ENCODE results near the gene SNAI1. TPM values are rescaled to one million over a fixed set of nuclear protein-coding genes. Genes with fewer than 3 reads are reported as not detected.

The SNAI1 gene
- total and polyA plus RNA-seq, 2 donors from 2014 or later, result 3.7 to 4.5 TPM

DNA sequence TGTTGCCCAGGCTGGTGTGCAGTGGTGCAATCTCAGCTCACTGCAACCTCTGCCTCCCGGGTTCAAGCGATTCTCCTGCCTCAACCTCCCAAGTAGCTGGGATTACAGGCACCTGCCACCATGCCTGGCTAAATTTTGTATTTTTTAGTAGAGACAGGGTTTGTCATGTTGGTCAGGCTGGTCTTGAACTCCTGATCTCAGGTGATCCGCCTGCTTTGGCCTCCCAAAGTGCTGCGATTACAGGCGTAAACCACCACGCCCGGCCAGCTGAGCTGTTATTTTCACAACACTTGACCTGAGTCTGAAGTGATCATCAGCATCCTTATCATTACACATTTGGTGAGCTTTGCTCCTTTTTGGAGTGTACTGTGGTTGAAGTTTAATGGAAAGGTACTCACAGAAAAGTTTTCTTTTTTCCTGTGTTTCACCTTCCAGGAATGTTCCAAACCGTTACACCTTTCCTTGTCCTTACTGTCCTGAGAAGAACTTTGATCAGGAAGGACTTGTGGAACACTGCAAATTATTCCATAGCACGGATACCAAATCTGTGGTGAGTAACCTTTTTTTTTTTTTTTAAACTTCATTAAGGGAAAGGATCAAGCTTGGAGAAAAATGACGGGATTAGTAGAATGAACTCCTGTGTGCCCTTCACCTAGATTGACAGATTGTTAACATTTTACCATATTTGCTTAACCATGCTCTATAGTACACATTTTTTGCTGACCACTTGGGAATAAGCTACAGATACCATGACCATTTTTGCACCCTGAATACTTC, 36.9 kb upstream of the SNAI1 start:
- no peak overlapping the region for H3K9ac ChIP-seq (ENCODE audit: low read length in 3 of 3)
- H3K27ac ChIP-seq (ENCODE audit: low read depth in 2 of 2, low read length in 2 of 2), result no peak overlapping the region
- no peak for TF ChIP-seq CTCF (IDR thresholded peaks at IDR 0.05; ENCODE audit: borderline replicate concordance, extremely low read depth, insufficient read depth)
- no peaks in the 10 kb centered on the region for H3K9me3 ChIP-seq (ENCODE audit: control insufficient read depth in 2 of 3, insufficient read depth in 1 of 3, low read length in 3 of 3)
- no peak for FAIRE-seq
- no peak for DNase-seq
- H3K4me1 ChIP-seq (ENCODE audit: control insufficient read depth in 2 of 3, insufficient read depth in 2 of 3, low read depth in 1 of 3, low read length in 3 of 3), result peaks cover 0 to 3% (median 0%) of the 10 kb centered on the region in 3 donors
- no peak overlapping the region for H3K4me3 ChIP-seq (ENCODE audit: low read length in 3 of 3)
- no peaks in the 10 kb centered on the region for H3K27me3 ChIP-seq (ENCODE audit: control insufficient read depth, insufficient read depth, low read length)
- intact Hi-C loops (cut with DNase I), result no loop called here
- H3K36me3 ChIP-seq (ENCODE audit: control insufficient read depth in 2 of 3, insufficient read depth in 3 of 3, low read length in 3 of 3), result peaks cover 2 to 59% (median 36%) of the 10 kb centered on the region in 3 donors

GRCh38 chr20:49948178-49948577, 34.6 kb upstream of the SNAI1 start:
- Histone ChIP-seq H3K9me3 (ENCODE audit: control insufficient read depth in 2 of 3, insufficient read depth in 1 of 3, low read length in 3 of 3) (no peaks in the 10 kb centered on the region), H3K4me1 (ENCODE audit: control insufficient read depth in 2 of 3, insufficient read depth in 2 of 3, low read depth in 1 of 3, low read length in 3 of 3) (peaks cover 0 to 3% (median 0%) of the 10 kb centered on the region in 3 donors), H3K27ac (ENCODE audit: low read depth in 2 of 2, low read length in 2 of 2) (no peak overlapping the region), H3K9ac (ENCODE audit: low read length in 3 of 3) (no peak overlapping the region), H3K27me3 (ENCODE audit: control insufficient read depth, insufficient read depth, low read length) (no peaks in the 10 kb centered on the region), H3K4me3 (ENCODE audit: low read length in 3 of 3) (no peak overlapping the region), H3K36me3 (ENCODE audit: control insufficient read depth in 2 of 3, insufficient read depth in 3 of 3, low read length in 3 of 3) (peaks cover 2 to 69% (median 44%) of the 10 kb centered on the region in 3 donors)
- FAIRE-seq (no peak), DNase-seq (no peak)
- no peak for TF ChIP-seq CTCF (IDR thresholded peaks at IDR 0.05; ENCODE audit: borderline replicate concordance, extremely low read depth, insufficient read depth)
- intact Hi-C loops (cut with DNase I), result no loop called here

- H3K4me1 ChIP-seq (ENCODE audit: control insufficient read depth in 2 of 3, insufficient read depth in 2 of 3, low read depth in 1 of 3, low read length in 3 of 3), result peaks cover 0 to 3% (median 0%) of the 10 kb centered on the region in 3 donors
- intact Hi-C loops (cut with DNase I), result no loop called here
- H3K27me3 ChIP-seq (ENCODE audit: control insufficient read depth, insufficient read depth, low read length), result no peaks in the 10 kb centered on the region
- H3K36me3 ChIP-seq (ENCODE audit: control insufficient read depth in 2 of 3, insufficient read depth in 3 of 3, low read length in 3 of 3), result peaks cover 2 to 72% (median 48%) of the 10 kb centered on the region in 3 donors
- no peak for FAIRE-seq
- DNase-seq, result no peak
- no peaks in the 10 kb centered on the region for H3K9me3 ChIP-seq (ENCODE audit: control insufficient read depth in 2 of 3, insufficient read depth in 1 of 3, low read length in 3 of 3)
- no peak overlapping the region for H3K27ac ChIP-seq (ENCODE audit: low read depth in 2 of 2, low read length in 2 of 2)
- no peak for TF ChIP-seq CTCF (IDR thresholded peaks at IDR 0.05; ENCODE audit: borderline replicate concordance, extremely low read depth, insufficient read depth)
- no peak overlapping the region for H3K9ac ChIP-seq (ENCODE audit: low read length in 3 of 3)
- H3K4me3 ChIP-seq (ENCODE audit: low read length in 3 of 3), result no peak overlapping the region
Observed at GRCh38 chr20:49948809-49949507, 33.8 kb upstream of the SNAI1 start.
